Measurements from ENCODE around the gene TENM4.

The TENM4 gene

GRCh38 chr11:78683774-78684173 is 757.1 kb downstream of the TENM4 start:
- DNase-seq, result no peak

DNA sequence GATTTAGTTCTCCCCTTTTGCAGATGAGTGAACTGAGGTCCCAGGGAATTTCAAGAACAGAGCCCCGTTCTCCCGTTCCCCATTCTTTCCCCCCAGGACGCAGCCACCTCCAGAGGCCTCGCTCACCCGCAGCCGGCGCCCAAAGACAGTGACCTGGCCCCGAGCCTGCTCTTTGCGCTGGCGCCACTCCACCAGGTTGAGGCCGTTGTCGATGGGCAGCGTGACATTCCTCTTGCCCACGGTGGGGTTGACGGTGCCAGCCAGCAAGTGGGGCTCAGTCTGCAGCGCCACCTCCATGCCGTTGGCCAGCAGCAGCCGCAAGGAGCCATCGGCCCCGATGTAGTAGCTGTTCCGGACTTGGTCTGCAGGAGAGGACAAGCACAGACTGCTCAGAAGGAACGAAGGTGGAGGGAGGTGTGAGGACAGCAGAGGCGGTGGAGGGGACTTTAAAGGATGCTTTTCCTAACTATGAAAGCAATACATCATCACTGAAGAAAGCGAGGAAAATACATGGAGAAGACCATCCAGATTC is 764.7 kb downstream of the TENM4 start:
- DNase-seq, result no peak

- DNase-seq, result no peak
Observed at GRCh38 chr11:78672850-78673620, 767.8 kb downstream of the TENM4 start.

- no peak for DNase-seq
Observed at GRCh38 chr11:78669249-78669648, 771.6 kb downstream of the TENM4 start.

GRCh38 chr11:78667461-78667860 is 773.4 kb downstream of the TENM4 start:
- DNase-seq, result no peak

GRCh38 chr11:78666675-78667160 is 774.1 kb downstream of the TENM4 start:
- no peak for DNase-seq

DNA sequence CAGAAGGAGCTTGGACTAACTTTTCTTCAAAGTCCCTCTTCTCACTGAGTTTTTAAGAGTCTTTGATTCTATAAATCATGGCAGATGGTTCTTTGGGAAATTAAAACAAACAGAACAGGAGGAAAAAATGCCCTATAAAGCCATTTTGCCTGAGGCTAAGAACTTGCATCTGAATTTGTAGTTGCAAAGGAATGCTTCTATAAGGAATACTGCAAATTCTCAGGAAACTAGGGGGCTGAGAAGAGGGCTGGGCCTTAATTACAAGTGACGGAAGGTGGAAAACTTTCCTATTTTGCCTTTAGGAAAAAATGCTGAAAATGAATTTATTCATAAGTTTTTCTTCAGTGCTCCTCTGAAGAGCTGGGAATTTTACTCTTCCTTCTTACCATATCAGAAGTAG is 776.2 kb downstream of the TENM4 start:
- DNase-seq, result no peak

GRCh38 chr11:78662811-78663210 is 778.0 kb downstream of the TENM4 start:
- no peak for DNase-seq

- no peak for DNase-seq
Observed at GRCh38 chr11:78660471-78660870, 780.4 kb downstream of the TENM4 start.

- DNase-seq, result no peak
Observed at GRCh38 chr11:78659326-78660270, 781.2 kb downstream of the TENM4 start.

DNA sequence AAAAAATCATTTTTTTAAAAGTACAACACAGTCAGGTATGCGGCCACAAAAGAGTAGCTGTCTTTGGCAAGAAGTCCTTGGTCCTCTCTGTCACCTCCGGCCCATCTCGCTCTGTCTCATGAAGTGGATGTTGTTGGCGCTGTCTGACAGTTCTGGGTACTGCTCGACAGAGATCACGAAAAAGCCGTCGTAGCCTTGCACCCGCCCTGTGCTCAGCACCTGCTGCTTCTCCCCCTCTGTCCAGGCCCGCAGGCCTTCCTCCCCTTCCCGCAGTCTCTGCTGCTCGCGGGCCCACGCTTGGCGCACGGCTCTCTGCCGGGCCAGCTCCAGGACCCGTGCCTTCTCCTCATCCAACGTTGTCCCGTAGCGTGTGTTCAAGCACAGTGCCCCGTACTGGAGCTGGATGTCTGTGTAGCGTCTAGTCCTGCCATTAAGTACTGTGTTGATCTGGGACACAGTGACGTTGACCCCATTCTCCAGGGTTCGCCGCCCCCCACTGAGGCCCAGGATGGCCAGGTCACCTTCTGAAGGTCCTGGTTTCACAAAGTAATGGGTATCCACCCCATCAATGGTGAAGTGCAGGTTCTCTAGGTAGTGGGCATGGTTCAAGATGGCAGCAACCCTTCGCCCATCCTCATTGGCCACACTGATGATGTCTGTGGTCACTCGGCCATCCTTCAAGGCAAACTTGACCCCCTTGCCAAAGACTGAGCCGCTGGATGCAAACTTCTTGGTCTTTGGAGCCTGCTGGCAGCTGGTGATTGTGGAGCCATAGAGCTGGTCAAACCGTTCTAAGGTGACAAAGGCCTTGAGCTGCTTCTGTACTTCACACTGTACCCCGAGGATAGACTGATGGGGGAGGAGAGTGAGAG is 782.6 kb downstream of the TENM4 start:
- no peak for DNase-seq

DNA sequence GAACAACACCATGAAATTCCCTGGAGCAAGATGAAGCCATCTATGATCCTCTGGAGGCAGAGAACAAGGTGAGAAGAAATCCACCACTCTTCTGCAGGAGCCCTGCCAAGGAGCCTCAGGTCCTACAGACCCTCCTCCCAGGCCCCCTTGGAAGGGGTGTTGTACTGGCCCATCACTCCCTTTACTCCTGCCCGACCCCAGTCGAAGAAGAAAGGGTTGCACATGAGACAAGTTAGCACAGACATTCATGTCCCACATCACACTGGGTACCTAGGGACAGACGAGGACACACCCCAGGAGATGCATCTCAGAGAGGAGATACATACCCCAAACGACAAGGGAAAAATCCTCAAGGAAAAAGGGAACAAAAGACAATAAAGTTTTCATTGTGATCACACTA is 783.4 kb downstream of the TENM4 start:
- no peak for DNase-seq

DNA sequence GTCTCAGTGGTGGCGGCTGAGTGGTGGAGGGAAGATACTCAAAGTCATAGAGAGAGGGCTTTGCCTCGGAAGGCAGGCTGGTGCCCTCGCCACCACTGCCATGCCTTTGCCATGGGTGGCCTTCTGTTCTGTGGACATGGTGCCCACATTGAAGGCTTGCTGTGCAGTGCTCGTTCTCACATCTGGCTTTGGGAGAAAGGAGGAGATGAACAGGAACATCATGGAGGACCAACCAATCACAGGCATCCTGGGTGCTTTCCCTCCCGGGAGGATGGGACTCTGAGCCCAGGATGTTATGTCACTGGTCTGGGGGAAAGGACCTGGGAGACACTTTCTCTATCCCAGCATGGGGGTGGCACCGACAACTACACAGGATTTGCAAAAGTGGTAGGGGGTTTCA is 783.8 kb downstream of the TENM4 start:
- DNase-seq, result no peak

GRCh38 chr11:78656327-78656726 is 784.5 kb downstream of the TENM4 start:
- DNase-seq, result no peak

- DNase-seq, result no peak
Observed at GRCh38 chr11:78655561-78655960, 785.3 kb downstream of the TENM4 start.

- no peak for DNase-seq
Observed at GRCh38 chr11:78654866-78655265, 786.0 kb downstream of the TENM4 start.

DNA sequence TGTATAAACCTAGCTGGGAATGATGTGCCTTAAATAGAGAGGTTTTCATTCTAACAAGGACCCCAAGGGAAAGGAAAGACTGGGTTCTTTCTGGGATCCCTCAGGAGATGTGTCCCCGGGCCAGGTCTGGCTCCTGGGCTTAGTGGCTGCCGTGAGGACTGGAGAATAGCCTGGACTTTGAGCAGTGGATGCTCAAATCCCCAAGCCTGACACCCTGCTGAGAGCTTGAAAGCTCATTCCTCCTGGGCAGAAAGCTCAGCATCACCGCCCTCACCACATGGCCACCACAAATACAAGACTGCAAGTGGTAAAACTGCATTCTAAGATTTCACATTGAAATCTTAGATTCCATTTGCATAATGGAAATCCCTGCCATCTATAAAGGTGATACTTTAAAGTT is 786.8 kb downstream of the TENM4 start:
- no peak for DNase-seq

DNA sequence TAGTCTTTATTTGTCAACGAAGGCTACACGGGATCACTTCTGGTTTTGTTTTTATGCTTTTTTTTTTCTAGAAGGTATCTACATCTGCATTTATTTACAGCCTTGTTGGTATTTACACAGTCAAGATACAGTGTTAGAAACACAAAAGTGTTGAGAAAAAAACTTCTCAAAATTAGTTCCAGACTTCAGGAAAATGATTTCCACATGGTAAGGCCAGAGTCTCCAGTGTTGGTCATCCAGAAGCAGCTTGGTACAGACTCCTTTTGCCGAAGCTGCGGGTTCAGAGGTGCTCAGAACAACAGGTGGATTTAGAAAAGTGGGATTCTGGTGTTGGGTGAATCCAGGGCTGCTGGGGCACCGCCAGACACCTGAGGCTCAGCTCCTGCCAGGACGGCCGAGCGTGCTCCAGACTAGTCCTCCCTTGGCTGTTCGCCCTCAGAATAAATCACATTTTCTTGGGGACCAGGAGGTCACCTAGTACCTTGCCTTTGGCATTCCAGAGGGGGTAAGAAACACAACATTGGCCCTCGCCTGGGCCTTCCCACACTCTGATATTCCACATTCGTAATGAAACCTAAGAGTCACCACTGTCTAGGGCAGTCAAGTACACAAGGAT is 787.4 kb downstream of the TENM4 start:
- DNase-seq, result no peak

DNA sequence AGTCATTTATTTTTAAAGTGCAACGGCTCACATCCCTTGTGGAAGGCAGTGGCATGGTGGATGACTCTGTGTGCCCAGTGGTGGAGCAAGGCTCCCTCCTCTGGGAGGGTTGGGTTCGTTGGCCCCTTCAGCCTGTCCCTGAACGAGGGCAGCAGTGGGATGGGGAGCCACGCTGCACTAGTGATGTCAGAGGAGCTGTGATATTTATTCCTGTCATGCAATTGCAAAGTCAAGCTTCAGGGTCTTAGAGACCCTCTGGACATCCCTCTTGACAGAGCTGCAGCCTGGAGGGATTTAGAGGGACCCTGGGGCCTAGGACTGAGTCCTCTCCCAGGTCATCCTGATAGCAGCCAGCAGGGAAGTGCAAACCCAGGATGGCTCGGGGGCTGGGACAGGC is 788.0 kb downstream of the TENM4 start:
- DNase-seq, result no peak

Measured in nucleus accumbens (tissue), 56 donors.